NOMO-1 treated with dmso at 0.1 percent for 144 hours (cell line): Measurements from ENCODE around the gene HERPUD1.

Experiments used
- DNase-seq: peaks from one replicate; lab custom pipeline; 2025; ENCODE audit not compliant: unreplicated experiment; lab: John Stamatoyannopoulos, UW

Gene HERPUD1

DNA sequence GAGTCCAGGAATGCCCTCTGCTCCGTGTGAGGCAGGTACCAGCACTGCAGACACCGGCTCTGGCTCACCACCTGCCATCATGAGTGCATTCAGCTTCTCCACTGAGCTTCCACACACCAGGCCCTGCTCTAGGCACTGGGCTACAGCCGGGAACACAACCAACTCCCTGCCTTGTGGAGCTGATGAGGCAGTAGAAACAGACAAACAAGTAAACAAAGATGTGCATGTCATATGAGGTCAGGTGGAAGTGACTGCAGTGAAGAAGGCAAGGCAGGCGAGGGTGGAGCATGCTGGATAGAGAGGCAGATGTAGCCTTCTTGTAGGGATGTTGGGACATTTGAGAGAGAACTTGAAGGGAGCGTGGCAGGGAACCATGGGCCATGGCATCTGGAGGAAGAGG lies 62.4 kb downstream of the HERPUD1 start:
- no peak for DNase-seq
